COR-L47 (cell line): ENCODE results near the gene SRD5A1.
A peak's percentile ranks its signal among the peaks of the same experiment; 100 is the strongest.

Source experiments
- DNase-seq: peaks from one replicate; lab custom pipeline; 2025; lab: John Stamatoyannopoulos, UW

SRD5A1 gene

GRCh38 chr5:6604341-6604740 is 28.9 kb upstream of the SRD5A1 start:
- no peak for DNase-seq

GRCh38 chr5:6604946-6605345 is 28.3 kb upstream of the SRD5A1 start:
- no peak for DNase-seq

GRCh38 chr5:6606884-6607558 is 26.2 kb upstream of the SRD5A1 start:
- DNase-seq: no peak

GRCh38 chr5:6607559-6607936 is 25.7 kb upstream of the SRD5A1 start:
- no peak for DNase-seq

- DNase-seq: no peak
These were observed 25.2 kb upstream of the SRD5A1 start for GRCh38 chr5:6608016-6608415.

GRCh38 chr5:6611334-6612256 is 21.6 kb upstream of the SRD5A1 start:
- DNase-seq: no peak

GRCh38 chr5:6615034-6615815 is 18.0 kb upstream of the SRD5A1 start:
- no peak for DNase-seq

GRCh38 chr5:6616632-6617031 is 16.6 kb upstream of the SRD5A1 start:
- DNase-seq: no peak

- no peak for DNase-seq
These were observed 10.0 kb upstream of the SRD5A1 start for GRCh38 chr5:6623228-6623627.

- no peak for DNase-seq
These were observed 9.3 kb upstream of the SRD5A1 start for GRCh38 chr5:6623941-6624340.

- no peak for DNase-seq
These were observed 6.7 kb upstream of the SRD5A1 start for GRCh38 chr5:6626508-6626907.

- no peak for DNase-seq
These were observed 1.8 kb upstream of the SRD5A1 start for GRCh38 chr5:6631441-6631840.

- no peak for DNase-seq
These were observed 834 bp upstream of the SRD5A1 start for GRCh38 chr5:6632324-6632887.

- DNase-seq: peak; percentile 37
These were observed 417 bp downstream of the SRD5A1 start for GRCh38 chr5:6633469-6634245.

GRCh38 chr5:6634306-6634705 is 1.1 kb downstream of the SRD5A1 start:
- DNase-seq: no peak

- DNase-seq: no peak
These were observed 1.7 kb downstream of the SRD5A1 start for GRCh38 chr5:6634788-6635430.

GRCh38 chr5:6636293-6636692 is 3.1 kb downstream of the SRD5A1 start:
- peak; percentile 34 for DNase-seq

GRCh38 chr5:6637022-6637421 is 3.8 kb downstream of the SRD5A1 start:
- DNase-seq: no peak

- DNase-seq: no peak
These were observed 4.3 kb downstream of the SRD5A1 start for GRCh38 chr5:6637590-6637989.

- DNase-seq: no peak
These were observed 5.0 kb downstream of the SRD5A1 start for GRCh38 chr5:6638236-6638635.

- DNase-seq: no peak
These were observed 9.4 kb downstream of the SRD5A1 start for GRCh38 chr5:6642655-6643054.
